HG02852 (cell line): ENCODE results near the gene TPRN.

ENCODE experiments used
- ATAC-seq: cut with Tn5 transposase; IDR thresholded peaks from one replicate; pipeline ENCODE4 v1.9.1; 2021; ENCODE audit warnings: mild to moderate bottlenecking, moderate library complexity; ENCODE audit not compliant: unreplicated experiment

The TPRN gene

GRCh38 chr9:137213160-137214060, 12.9 kb upstream of the TPRN start:
- no peak for ATAC-seq

DNA sequence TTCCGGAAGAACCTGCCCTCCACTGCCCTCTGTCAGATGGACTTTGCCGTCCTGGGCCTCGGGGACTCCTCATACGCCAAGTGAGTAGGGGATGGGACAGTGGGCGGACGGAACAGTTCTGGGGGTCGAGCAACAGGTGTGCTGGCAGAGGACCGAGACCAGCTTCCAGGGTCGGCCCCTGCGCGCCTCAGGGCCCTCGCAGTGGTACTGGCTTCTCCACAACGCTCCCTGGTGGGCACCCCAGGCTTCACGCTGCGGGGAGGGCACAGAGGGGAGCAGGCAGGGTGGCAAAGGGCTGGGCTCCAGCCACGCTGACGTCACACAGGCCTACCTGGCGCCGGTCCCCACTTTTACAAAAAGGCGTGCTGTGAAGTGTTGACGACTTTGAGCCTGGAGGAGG, 12.0 kb upstream of the TPRN start:
- no peak for ATAC-seq

DNA sequence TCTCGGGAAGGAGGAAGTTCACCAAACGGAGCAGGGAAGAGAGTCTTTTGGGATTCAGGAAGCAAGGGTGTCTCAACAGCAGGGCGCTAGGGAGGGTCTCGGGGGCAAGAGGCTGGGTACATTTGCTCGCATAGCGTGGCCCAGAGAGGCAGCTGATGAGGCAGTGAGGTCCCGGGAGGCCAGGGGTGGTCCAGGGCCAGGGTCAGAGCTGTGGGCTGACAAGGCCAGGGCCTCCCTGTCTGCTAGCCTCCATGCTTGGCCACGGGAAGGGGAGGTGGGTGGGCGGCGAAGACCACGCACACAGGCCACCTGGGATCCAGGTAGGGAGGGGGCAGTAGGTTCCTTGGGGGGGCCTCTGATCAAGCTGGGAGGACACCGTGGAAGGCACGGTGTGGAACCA, 11.0 kb upstream of the TPRN start:
- ATAC-seq = no peak

DNA sequence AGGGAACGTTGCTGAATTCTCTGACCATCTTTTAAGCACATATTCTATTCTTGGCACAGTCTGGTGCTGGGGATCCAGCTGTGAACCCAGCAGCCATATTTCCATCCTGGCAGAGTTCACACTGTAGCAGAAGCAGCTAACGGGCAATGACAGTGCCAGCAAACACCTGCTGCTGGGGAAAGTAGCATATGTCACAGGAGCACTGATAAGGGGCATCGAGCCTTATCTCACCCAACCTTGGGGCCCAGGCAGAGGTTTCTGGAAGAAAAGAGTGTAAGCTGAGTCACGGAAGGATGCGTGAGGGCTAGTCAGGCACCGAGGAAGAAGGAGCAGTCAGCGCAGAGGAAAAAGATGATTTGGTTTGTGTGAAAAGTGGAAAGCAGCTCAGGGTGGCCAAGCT, 6.1 kb upstream of the TPRN start:
- no peak for ATAC-seq

DNA sequence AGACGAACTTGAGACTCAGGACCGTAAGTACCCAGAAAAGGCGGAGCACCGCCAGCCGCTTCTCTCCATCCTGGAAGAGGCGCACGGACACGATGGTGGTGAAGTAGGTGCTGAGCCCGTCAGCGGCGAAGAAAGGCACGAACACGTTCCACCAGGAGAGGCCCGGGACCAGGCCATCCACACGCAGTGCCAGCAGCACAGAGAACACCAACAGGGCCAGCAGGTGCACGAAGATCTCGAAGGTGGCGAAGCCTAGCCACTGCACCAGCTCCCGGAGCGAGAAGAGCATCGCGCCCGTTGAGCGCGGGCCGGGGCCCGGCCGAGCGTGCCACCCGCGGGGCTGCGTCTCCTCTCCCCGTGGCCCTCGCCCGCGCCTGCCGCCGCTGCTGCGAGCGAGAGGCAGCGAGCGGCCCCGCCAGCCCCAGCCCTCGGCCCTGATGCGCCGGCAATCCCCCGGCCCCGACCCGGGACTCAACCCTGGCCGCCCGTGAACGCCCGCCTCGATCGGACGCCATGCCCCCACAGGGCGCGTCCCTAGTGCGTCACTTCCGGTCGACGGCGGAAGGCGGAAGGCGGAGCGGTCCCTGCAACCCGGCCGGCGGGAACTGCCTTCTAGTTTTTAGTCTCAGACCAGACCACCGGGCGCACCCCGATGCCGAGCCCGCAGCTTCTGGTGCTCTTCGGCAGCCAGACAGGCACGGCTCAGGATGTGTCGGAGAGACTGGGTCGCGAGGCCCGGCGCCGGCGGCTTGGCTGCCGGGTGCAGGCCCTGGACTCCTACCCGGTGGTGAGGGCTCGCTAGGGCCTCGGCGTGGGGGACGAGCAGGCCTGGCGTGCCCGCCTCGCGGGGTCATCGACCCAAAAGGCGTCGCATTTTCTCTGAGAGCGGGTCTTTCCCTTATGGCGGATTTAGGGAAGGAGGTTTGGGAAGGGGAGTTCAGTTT, 4.9 kb upstream of the TPRN start, which contains the start of the genes NDOR1 and TMEM203:
Gene NDOR1, plus strand, starts transcription at position 575 of the 944 bp plus-strand sequence. Its CDS starts 78 bp downstream, at position 653.
Gene TMEM203, minus strand, starts transcription at position 523 of the 944 bp plus-strand sequence. Its CDS starts 234 bp downstream, at position 289.
- peak; percentile 36 for ATAC-seq

DNA sequence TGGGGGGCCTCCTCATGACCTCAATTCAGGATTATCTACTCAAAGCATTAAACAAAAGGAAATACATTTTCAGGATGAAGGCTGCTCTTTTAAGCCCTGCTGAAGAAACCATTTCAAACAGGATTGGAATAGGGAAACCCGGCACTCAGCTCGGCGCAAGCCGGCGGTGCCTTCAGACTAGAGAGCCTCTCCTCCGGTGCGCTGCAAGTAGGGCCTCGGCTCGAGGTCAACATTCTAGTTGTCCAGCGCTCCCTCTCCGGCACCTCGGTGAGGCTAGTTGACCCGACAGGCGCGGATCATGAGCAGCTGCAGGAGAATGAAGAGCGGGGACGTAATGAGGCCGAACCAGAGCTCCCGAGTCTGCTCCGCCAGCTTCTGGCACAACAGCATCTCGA, 4.2 kb upstream of the TPRN start:
- no peak for ATAC-seq

DNA sequence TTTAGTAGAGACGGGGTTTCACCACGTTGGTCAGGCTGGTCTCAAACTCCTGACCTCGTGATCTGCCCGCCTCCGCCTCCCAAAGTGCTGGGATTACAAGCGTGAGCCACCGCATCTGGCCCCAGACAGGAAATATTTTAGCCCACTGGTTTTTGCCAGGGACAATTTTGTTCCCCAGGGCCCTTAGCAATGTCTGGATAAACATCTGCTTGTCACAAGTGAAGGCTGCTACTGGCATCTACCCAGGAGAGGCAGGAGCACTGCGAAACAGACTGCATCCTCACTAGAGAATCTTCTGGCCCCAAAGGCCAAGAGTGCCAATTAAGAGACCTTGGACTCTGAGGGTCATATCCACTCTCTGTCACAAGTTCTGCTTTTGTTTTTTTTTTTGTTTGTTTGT, 2.4 kb upstream of the TPRN start:
- no peak for ATAC-seq

DNA sequence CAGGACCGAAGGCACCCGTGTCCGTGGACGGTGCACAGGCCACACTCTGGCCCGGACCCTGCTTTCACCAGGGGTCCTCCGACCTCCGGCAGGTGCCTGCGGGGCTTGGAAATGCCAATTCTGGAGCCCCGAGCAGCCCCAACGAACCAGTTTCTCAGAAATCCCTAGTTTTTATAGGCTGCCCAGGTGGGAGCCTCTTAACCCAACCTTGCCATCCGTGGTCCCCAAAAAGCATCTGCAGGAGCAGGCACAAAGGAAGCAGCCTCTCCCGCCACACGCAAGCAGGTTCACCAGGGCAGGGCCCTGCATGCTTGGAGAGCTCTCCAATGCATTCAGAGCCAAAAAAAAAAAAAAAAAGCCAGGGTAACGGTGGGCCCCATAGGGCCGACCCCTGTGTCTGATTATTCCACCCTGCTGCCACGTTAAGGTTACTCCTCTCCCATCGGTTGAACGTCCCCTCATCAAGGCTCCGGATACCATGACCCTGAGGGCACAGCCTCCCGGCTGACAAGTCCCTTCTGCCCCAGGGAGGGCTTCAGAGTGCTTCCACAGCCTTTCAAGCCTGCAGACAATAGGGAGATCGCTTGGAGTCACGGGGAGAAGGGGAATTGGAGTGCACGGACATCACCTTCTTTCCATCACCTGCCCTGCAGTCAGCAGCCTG, 796 bp upstream of the TPRN start:
- ATAC-seq = no peak

DNA sequence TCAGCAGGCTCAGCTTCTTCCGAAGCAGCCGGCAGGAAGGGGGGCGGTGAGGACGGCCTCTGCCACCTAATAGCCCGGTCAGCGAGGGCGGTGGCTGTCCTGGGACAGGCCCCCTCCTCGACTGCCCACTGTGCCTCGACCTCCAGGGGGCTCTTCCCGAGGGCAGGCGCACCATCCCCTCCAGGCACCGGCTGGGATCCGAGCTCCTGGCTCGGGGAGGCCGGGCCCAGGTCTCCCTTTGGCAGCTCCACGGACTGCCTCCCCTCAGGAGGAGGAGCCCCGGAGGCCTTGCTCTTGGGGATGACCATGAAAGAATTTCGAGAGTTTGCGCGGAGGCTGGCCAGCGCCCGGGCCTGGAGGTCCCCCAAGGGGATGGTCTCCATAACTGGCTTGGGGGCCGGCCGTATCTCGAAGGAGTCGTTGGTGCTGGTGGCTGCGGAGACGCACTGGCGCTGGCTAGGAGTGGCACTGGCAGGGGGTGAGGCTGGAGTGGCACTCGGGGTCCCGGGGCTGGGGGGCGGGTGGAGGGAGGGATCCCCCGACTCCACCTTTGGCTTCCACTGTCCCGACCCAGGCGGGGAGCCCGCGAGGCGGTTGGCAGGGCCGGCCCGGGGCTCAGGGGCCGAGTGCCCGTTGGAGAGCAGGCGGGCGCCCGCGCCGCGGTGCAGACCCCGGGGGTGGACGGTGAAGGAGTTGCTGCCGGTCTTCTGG, 975 bp downstream of the TPRN start:
- no peak for ATAC-seq

GRCh38 chr9:137198902-137199283, 1.6 kb downstream of the TPRN start:
- ATAC-seq = no peak

DNA sequence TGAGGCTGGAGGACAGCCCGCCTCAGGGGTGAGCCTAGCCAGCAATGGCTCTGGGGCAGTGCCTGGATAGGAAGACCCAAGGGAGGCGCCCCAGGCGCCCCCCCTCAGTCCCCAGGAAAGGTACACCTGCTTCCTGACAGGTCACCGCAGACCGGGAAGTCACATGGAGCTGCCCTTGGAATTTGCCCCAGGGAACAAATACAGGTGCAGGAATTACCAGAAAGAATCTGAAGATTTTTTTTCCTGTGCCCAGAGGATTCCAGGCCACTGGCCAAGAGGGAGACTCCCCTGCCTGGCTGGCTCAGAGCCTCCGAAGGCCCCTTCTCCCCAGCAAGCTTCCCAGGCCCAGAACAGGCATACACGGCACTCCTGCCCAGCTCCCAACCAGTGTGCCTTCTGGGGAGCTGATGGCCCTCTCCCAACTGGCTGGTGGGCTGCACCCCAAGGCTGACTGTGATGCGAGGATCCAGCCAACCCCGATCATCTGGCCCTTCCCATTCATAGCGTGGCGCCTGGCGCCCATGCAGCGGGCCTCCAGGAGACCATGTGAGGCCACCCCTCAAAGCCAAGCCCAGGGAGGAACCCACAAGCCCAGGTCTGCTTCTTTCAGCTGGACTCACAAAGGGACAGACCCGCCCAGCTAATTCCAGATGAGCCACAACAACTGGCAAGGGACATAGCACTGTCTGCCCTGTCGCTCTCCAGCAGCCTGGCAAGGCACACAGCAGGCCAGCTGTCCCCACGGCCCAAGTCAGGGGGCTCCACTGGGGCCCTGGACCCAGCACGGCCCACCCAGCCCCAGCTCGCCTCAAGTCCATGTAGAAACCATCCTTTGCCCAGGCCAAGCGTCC, 2.3 kb downstream of the TPRN start:
- no peak for ATAC-seq

- no peak for ATAC-seq
These were observed 4.9 kb downstream of the TPRN start for GRCh38 chr9:137195525-137196220.

- no peak for ATAC-seq
These were observed 5.6 kb downstream of the TPRN start for GRCh38 chr9:137194909-137195308.

DNA sequence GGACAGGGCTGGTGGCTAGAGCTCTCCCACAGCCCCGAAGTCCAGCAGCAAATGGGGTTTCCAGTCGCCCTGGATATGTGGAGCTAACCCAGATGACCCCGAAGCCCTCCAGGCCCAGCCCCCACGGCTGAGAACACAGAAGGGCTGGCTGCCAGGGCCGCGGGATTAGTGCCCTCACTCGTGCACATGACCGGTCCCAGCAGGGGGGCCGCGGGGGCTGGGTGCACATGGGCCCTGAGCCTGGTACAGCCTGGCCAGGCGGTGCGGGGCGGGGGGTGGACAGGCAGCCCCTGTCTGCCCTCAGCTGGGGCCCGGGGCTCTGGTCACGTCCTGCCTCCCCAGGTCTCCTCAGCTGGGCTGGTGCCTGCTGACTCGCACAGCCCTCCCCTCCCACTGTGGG, 6.2 kb downstream of the TPRN start:
- ATAC-seq = no peak

- no peak for ATAC-seq
These were observed 6.8 kb downstream of the TPRN start for GRCh38 chr9:137193771-137194170.

DNA sequence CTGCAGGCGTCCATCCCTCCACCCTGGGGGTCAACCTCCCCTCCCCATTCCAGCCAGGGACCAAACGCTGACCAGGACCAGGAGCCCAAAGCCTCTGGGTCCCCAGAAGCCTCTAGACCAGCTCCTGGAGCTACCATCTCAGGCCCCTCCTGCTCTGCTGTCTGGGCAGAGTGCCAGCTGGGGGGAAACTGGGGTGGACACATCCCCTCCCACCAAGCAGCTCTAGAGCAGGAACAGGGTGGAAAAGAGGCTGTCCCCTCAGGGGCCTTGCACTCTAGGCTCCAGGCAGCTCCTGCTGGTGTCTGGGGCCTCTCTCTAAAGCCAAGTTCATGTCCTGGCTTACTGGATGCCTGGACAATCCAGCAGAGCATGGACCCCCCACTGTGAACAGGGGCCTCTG, 7.7 kb downstream of the TPRN start:
- ATAC-seq = no peak

GRCh38 chr9:137192448-137192780, 8.1 kb downstream of the TPRN start:
- ATAC-seq = no peak

DNA sequence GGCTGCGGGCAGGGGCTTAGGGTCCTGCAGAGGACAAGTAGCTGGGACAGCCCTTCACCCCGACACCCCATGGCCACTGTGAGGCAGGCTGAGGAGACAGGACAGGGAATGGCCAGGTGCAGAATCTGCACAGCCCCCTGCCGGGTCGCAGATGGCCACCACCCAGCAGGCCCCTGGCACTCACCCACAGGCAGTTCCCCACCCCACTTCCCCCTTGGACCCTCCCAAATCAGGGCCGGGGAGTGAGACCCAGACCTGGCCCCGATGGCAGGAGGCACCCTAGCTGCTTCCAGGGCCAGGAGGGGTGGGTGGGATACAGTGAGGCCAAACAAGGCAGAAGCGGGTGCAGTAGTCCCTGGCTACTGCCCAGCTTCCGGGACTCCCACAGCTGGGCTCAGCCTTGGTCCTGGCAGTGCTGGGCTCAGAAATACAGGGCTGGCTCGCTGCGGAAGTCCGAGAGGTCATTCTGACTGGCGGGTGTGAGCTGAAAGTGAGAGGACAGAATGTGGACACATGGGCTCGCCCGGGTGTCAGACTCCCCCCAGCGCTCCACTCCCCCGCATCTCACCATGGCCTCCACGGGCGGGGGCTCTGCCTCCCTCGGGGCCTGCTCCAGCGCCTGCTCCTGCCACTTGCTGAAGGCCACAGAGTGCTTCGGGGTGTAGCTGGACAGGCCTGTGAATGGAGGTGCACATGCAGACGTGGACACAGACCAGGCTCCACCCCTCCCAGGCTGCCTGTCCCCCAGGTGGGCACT, 8.7 kb downstream of the TPRN start:
- ATAC-seq = no peak
